Measurements from ENCODE around the gene STIP1. TPM values are rescaled to one million over a fixed set of nuclear protein-coding genes. Genes with fewer than 3 reads are reported as not detected.

STIP1 gene
- polyA plus RNA-seq, 1 donor from 2014 or later: 161 TPM

DNA sequence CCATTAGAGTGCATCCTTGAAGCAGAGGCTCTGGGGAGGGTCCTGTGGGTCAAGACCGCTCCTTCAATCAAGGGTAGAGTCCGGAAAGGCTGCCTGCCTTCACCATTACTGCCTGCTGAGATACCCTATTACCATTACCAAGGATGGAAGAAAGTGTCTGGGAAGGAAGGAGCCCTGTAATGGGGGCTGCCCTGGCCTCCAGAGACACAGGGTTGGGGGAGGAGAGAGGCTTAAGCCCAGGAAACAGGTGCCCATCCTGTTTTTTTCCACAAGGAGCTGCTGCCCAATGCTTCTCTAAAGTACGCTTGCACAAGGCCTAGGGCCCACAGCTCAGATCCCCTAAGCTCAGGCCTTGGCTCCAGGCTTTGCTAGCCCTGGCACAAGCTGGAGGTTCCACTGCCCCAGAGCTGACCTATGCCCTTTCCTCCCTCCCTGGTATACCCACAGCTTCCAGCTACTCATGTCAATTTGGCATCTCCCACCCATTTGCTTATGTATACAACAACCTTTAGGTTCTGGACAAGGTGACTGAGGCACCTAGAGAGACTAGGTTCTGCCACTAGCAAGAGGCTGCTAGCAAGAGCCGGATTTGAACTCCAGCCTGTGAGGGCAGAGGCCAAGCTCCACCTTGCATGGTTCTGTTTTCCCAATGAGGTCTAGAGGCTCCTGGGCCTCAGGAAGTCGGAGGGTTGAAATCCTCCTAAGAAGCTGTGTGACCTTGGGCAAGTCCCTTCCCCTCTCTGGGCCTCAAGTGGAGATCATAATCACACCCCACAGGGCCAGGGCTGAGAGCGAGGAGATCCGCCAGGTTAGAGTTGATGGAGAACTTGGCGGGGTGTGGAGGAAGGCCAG is 63.8 kb downstream of the STIP1 start:
- H3K27me3 ChIP-seq (ENCODE audit: insufficient read depth, low read depth, low read length): peaks cover 8% of the 10 kb centered on the region
- peaks cover 13% of the 10 kb centered on the region for H3K79me2 ChIP-seq (replicated peaks; ENCODE audit: insufficient read depth, low read length)
- H2AFZ ChIP-seq (ENCODE audit: low read depth, low read length): no peak overlapping the region
- no peaks in the 10 kb centered on the region for H3K36me3 ChIP-seq (ENCODE audit: insufficient read depth, low read length)
- no peaks in the 10 kb centered on the region for H3K9me3 ChIP-seq (ENCODE audit: low read length)
- peak overlapping the region; percentile 50 for H3K9ac ChIP-seq (ENCODE audit: low read length)
- no peak overlapping the region for H3K4me3 ChIP-seq (ENCODE audit: low read length)
- H3K27ac ChIP-seq (ENCODE audit: low read length): no peak overlapping the region
- no peaks in the 10 kb centered on the region for H4K20me1 ChIP-seq (ENCODE audit: insufficient read depth)
- no peaks in the 10 kb centered on the region for H3K9me2 ChIP-seq (ENCODE audit: insufficient read depth, low read length)
- no peak for TF ChIP-seq EZH2 (IDR thresholded peaks at IDR 0.05; ENCODE audit: borderline replicate concordance, insufficient read depth, low read length, poor library complexity, severe bottlenecking)
- no peak for TF ChIP-seq EP300 (conservative IDR thresholded peaks at IDR 0.05; ENCODE audit: poor library complexity, severe bottlenecking)
- no peak for TF ChIP-seq RAD21 (conservative IDR thresholded peaks at IDR 0.05)
- TF ChIP-seq, protein P1, sequence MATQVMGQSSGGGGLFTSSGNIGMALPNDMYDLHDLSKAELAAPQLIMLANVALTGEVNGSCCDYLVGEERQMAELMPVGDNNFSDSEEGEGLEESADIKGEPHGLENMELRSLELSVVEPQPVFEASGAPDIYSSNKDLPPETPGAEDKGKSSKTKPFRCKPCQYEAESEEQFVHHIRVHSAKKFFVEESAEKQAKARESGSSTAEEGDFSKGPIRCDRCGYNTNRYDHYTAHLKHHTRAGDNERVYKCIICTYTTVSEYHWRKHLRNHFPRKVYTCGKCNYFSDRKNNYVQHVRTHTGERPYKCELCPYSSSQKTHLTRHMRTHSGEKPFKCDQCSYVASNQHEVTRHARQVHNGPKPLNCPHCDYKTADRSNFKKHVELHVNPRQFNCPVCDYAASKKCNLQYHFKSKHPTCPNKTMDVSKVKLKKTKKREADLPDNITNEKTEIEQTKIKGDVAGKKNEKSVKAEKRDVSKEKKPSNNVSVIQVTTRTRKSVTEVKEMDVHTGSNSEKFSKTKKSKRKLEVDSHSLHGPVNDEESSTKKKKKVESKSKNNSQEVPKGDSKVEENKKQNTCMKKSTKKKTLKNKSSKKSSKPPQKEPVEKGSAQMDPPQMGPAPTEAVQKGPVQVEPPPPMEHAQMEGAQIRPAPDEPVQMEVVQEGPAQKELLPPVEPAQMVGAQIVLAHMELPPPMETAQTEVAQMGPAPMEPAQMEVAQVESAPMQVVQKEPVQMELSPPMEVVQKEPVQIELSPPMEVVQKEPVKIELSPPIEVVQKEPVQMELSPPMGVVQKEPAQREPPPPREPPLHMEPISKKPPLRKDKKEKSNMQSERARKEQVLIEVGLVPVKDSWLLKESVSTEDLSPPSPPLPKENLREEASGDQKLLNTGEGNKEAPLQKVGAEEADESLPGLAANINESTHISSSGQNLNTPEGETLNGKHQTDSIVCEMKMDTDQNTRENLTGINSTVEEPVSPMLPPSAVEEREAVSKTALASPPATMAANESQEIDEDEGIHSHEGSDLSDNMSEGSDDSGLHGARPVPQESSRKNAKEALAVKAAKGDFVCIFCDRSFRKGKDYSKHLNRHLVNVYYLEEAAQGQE (IDR thresholded peaks at IDR 0.05; ENCODE audit: borderline replicate concordance): no peak
- TF ChIP-seq POLR2AphosphoS5 (IDR thresholded peaks at IDR 0.05): no peak
- H3K4me2 ChIP-seq (ENCODE audit: low read length): no peak overlapping the region
- H3F3A ChIP-seq (ENCODE audit: insufficient read depth, low read length, poor library complexity, severe bottlenecking): no peaks in the 10 kb centered on the region

DNA sequence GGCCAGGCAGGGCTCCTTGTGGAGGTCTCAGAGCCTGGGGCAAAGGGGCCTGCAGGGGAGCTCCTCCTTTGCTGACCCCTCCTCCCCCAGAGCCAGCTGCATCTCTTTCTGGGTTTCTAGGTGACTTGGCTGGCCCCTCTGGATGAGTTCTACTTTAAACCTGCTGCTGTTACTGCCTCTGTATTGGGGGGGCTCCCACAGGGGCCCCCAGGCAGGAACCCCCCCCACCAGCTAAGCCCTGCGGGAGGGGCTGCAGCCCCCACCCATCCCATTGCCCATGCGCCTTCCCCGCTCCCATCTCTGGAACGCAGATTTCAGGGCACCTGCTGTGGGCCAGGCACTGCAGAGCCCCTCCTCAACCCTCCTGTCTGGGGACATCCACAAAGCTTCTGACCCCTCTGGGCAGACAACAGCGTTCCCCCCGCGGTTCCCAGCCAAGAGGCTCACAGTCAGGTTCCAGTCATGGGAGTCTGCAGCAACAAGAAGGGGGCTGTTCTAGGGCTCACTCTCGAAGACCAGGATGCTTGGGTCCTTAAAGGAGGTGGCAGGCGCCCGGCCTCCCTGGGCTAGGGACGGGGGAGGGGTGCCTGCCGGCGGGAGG is 64.5 kb downstream of the STIP1 start:
- no peaks in the 10 kb centered on the region for H4K20me1 ChIP-seq (ENCODE audit: insufficient read depth)
- no peaks in the 10 kb centered on the region for H3K36me3 ChIP-seq (ENCODE audit: insufficient read depth, low read length)
- peak overlapping the region; percentile 59 for H3K4me3 ChIP-seq (ENCODE audit: low read length)
- no peaks in the 10 kb centered on the region for H3K9me3 ChIP-seq (ENCODE audit: low read length)
- peak overlapping the region; percentile 5 for H3K27ac ChIP-seq (ENCODE audit: low read length)
- no peak overlapping the region for H2AFZ ChIP-seq (ENCODE audit: low read depth, low read length)
- no peak overlapping the region for H3K4me2 ChIP-seq (ENCODE audit: low read length)
- H3K27me3 ChIP-seq (ENCODE audit: insufficient read depth, low read depth, low read length): peaks cover 8% of the 10 kb centered on the region
- no peaks in the 10 kb centered on the region for H3K9me2 ChIP-seq (ENCODE audit: insufficient read depth, low read length)
- TF ChIP-seq MXI1 (conservative IDR thresholded peaks at IDR 0.05; ENCODE audit: poor library complexity, severe bottlenecking): no peak
- TF ChIP-seq EP300 (conservative IDR thresholded peaks at IDR 0.05; ENCODE audit: poor library complexity, severe bottlenecking): no peak
- TF ChIP-seq EZH2 (IDR thresholded peaks at IDR 0.05; ENCODE audit: borderline replicate concordance, insufficient read depth, low read length, poor library complexity, severe bottlenecking): no peak
- no peak for TF ChIP-seq SMC3 (conservative IDR thresholded peaks at IDR 0.05; ENCODE audit: poor library complexity)
- TF ChIP-seq RAD21 (conservative IDR thresholded peaks at IDR 0.05): no peak
- TF ChIP-seq, protein P1 (IDR thresholded peaks at IDR 0.05; ENCODE audit: borderline replicate concordance): no peak
- no peaks in the 10 kb centered on the region for H3F3A ChIP-seq (ENCODE audit: insufficient read depth, low read length, poor library complexity, severe bottlenecking)
- peak overlapping the region; percentile 50 for H3K9ac ChIP-seq (ENCODE audit: low read length)
- peaks cover 7% of the 10 kb centered on the region for H3K79me2 ChIP-seq (replicated peaks; ENCODE audit: insufficient read depth, low read length)
